WTC11 (cell line): ENCODE measurements around the gene MPHOSPH6. TPM values are rescaled to one million over a fixed set of nuclear protein-coding genes. Genes with fewer than 3 reads are reported as not detected.

Experiments used
- ATAC-seq: fragments of 200-7000 bp; cut with Tn5 transposase; 2 replicates; pipeline ENCODE4 v1.10.0; 2021; ENCODE audit warnings: mild to moderate bottlenecking, moderate library complexity
- CTCF ChIA-PET: fragments of 300-600 bp; sonication (Branson Sonifier 250); formaldehyde crosslinking; loops from one replicate; lab custom pipeline; 2021; ENCODE audit warnings: antibody characterized with exemption; lab: Charles Lee
- POLR2A ChIA-PET: fragments of 350-600 bp; sonication (Branson Sonifier 250); formaldehyde crosslinking; loops from one replicate; lab custom pipeline; 2021; ENCODE audit warnings: antibody characterized with exemption; lab: Charles Lee
- DNase-seq: peaks from one replicate; pipeline ENCODE4 v3.0.0; 2021; ENCODE audit warnings: low spot score
- H3K27ac Mint-ChIP-seq: 2 replicates; pipeline ENCODE4 v1.8.0; 2021; ENCODE audit warnings: mixed read lengths
- H3K27me3 Mint-ChIP-seq: 2 replicates; pipeline ENCODE4 v1.8.0; 2021; ENCODE audit warnings: low read depth, mild to moderate bottlenecking, moderate library complexity, mixed read lengths
- H3K36me3 Mint-ChIP-seq: 2 replicates; pipeline ENCODE4 v1.8.0; 2021; ENCODE audit warnings: mixed read lengths
- H3K4me1 Mint-ChIP-seq: 2 replicates; pipeline ENCODE4 v1.8.0; 2022; ENCODE audit warnings: mixed read lengths
- H3K4me3 Mint-ChIP-seq: 2 replicates; pipeline ENCODE4 v1.8.0; 2021; ENCODE audit warnings: mild to moderate bottlenecking, moderate library complexity, mixed read lengths
- H3K9me3 Mint-ChIP-seq: 2 replicates; pipeline ENCODE4 v1.8.0; 2021; ENCODE audit warnings: mixed read lengths
- ARID4B ChIP-seq: sonication (generic); formaldehyde crosslinking; IDR thresholded peaks from 2 replicates; pipeline ENCODE4 v1.8.0; 2023; ENCODE audit warnings: missing genetic modification reagents, mild to moderate bottlenecking, borderline replicate concordance
- ATF2 ChIP-seq: sonication (generic); formaldehyde crosslinking; IDR thresholded peaks from 2 replicates; pipeline ENCODE4 v1.8.1; 2022; ENCODE audit warnings: low read depth, missing genetic modification reagents, borderline replicate concordance
- ATF3 ChIP-seq: sonication (generic); formaldehyde crosslinking; conservative IDR thresholded peaks from 2 replicates; pipeline ENCODE4 v1.8.1; 2022; ENCODE audit warnings: mild to moderate bottlenecking, missing genetic modification reagents
- ATF6 ChIP-seq: sonication (generic); formaldehyde crosslinking; IDR thresholded peaks from 2 replicates; pipeline ENCODE4 v1.8.1; 2023; ENCODE audit warnings: mild to moderate bottlenecking, missing genetic modification reagents
- FOXJ3 ChIP-seq: sonication (generic); formaldehyde crosslinking; IDR thresholded peaks from 2 replicates; pipeline ENCODE4 v1.9.0; 2021; ENCODE audit warnings: missing genetic modification reagents, mild to moderate bottlenecking, borderline replicate concordance
- MXD4 ChIP-seq: fragments of 250-450 bp; sonication (Bioruptor Pico); IDR thresholded peaks from 2 replicates; pipeline ENCODE4 v1.8.0; 2021; ENCODE audit warnings: mild to moderate bottlenecking, moderate library complexity, borderline replicate concordance
- NFE2L1 ChIP-seq: sonication (generic); formaldehyde crosslinking; IDR thresholded peaks from 2 replicates; pipeline ENCODE4 v1.8.1; 2023; ENCODE audit warnings: missing genetic modification reagents
- NR3C1 ChIP-seq: sonication (generic); formaldehyde crosslinking; conservative IDR thresholded peaks from 2 replicates; pipeline ENCODE4 v1.8.1; 2023; ENCODE audit warnings: low read depth, mild to moderate bottlenecking, missing genetic modification reagents
- PRDM15 ChIP-seq: sonication (generic); formaldehyde crosslinking; IDR thresholded peaks from 2 replicates; pipeline ENCODE4 v1.8.0; 2022; ENCODE audit warnings: missing genetic modification reagents
- SP1 ChIP-seq: sonication (generic); formaldehyde crosslinking; conservative IDR thresholded peaks from 2 replicates; pipeline ENCODE4 v1.8.1; 2022; ENCODE audit warnings: missing genetic modification reagents
- TP53 ChIP-seq: sonication (generic); formaldehyde crosslinking; IDR thresholded peaks from 2 replicates; pipeline ENCODE4 v1.8.1; 2023; ENCODE audit warnings: mild to moderate bottlenecking, missing genetic modification reagents
- ZBTB21 ChIP-seq: sonication (generic); formaldehyde crosslinking; IDR thresholded peaks from 2 replicates; pipeline ENCODE4 v1.8.1; 2023; ENCODE audit warnings: mild to moderate bottlenecking, missing genetic modification reagents, borderline replicate concordance
- ZNF219 ChIP-seq: sonication (generic); formaldehyde crosslinking; IDR thresholded peaks from 2 replicates; pipeline ENCODE4 v1.8.0; 2023; ENCODE audit warnings: missing genetic modification reagents, mild to moderate bottlenecking, borderline replicate concordance
- ZNF263 ChIP-seq: sonication (generic); formaldehyde crosslinking; IDR thresholded peaks from 2 replicates; pipeline ENCODE4 v1.8.1; 2022; ENCODE audit warnings: low read depth, mild to moderate bottlenecking, moderate library complexity, missing genetic modification reagents
- ZNF512 ChIP-seq: sonication (generic); formaldehyde crosslinking; IDR thresholded peaks from 2 replicates; pipeline ENCODE4 v1.8.1; 2022; ENCODE audit warnings: missing genetic modification reagents, borderline replicate concordance
- total RNA-seq: library from RNA; stranded (reverse); gene quantifications from 3 replicates; pipeline ENCODE4 v1.2.3, GENCODE V29; 2021

MPHOSPH6 gene
- total RNA-seq, 1 experiment from 2014 or later: 30.8 TPM

GRCh38 chr16:82156761-82157533, 13.1 kb downstream of the MPHOSPH6 start (continued):
- TF ChIP-seq ZBTB21 (CRISPR knock-in tag) (no peak), NFE2L1 (no peak), NR3C1 (CRISPR knock-in tag) (no peak), ZNF512 (CRISPR knock-in tag) (no peak), ATF6 (CRISPR knock-in tag) (no peak), ATF3 (CRISPR knock-in tag) (no peak), MXD4 (CRISPR knock-in tag) (no peak), ARID4B (CRISPR knock-in tag) (no peak)

- DNase-seq: no peak
- Mint-ChIP-seq H3K36me3 (peaks cover 35% of the 10 kb centered on the region), H3K27me3 (no peaks in the 10 kb centered on the region), H3K4me3 (no peak overlapping the region), H3K9me3 (peaks cover 8% of the 10 kb centered on the region), H3K27ac (peak overlapping the region; percentile 56; the same call in 1 of the 2 replicates), H3K4me1 (peaks cover 13% of the 10 kb centered on the region)
- ChIA-PET CTCF (no interaction called here), POLR2A (no interaction called here)
- TF ChIP-seq NFE2L1 (no peak), TP53 (CRISPR knock-in tag) (no peak), ZNF219 (CRISPR knock-in tag) (no peak), SP1 (CRISPR knock-in tag) (no peak)
- no peak for ATAC-seq
These were observed 17.3 kb downstream of the MPHOSPH6 start for GRCh38 chr16:82152641-82153112.

GRCh38 chr16:82152196-82152595, 17.8 kb downstream of the MPHOSPH6 start:
- H3K27me3 Mint-ChIP-seq: no peaks in the 10 kb centered on the region
- DNase-seq: no peak
- peak overlapping the region; percentile 56; the same call in 1 of the 2 replicates for H3K27ac Mint-ChIP-seq
- H3K9me3 Mint-ChIP-seq: peaks cover 8% of the 10 kb centered on the region
- ChIA-PET POLR2A (no interaction called here), CTCF (no interaction called here)
- H3K4me1 Mint-ChIP-seq: peaks cover 13% of the 10 kb centered on the region
- ATAC-seq: no peak
- H3K36me3 Mint-ChIP-seq: peaks cover 36% of the 10 kb centered on the region
- H3K4me3 Mint-ChIP-seq: no peak overlapping the region
- TF ChIP-seq ATF2 (CRISPR knock-in tag): no peak
- TF ChIP-seq NR3C1 (CRISPR knock-in tag): no peak
- TF ChIP-seq FOXJ3 (CRISPR knock-in tag): no peak
- no peak for TF ChIP-seq ZNF263 (CRISPR knock-in tag)
- TF ChIP-seq PRDM15: no peak
